Gastrocnemius medialis (tissue), 4 donors: Measurements from ENCODE around the gene HAVCR2.

Source experiments
- CTCF ChIP-seq, 5 experiments: fragments of 450-650 bp in 3 of 5; fragments of 200-600 bp in 2 of 5; sonication (generic) in 2 of 5; IDR thresholded peaks in 4 of 5; conservative IDR thresholded peaks in 1 of 5; 1 replicate in 4 of 5; 2 replicates in 1 of 5; pipeline ENCODE4 v1.5.1; 2016 to 2019; ENCODE audit warnings: antibody characterized with exemption in 5 of 5, mild to moderate bottlenecking in 3 of 5, moderate library complexity in 3 of 5
- POLR2A ChIP-seq, 2 donors: fragments of 450-650 bp; IDR thresholded peaks; one replicate each; pipeline ENCODE4 v1.6.1; 2017; ENCODE audit warnings: antibody characterized with exemption in 2 of 2, mild to moderate bottlenecking in 2 of 2, moderate library complexity in 2 of 2

GRCh38 chr5:157038568-157039187 lies 70.2 kb downstream of the HAVCR2 start:
- TF ChIP-seq CTCF (IDR thresholded peaks at IDR 0.05 in 4 of 5, conservative IDR thresholded peaks at IDR 0.05 in 1 of 5): no peak
- no peak for TF ChIP-seq POLR2A (IDR thresholded peaks at IDR 0.05)
